ENCODE data around the gene TMPRSS13. TPM values are rescaled to one million over a fixed set of nuclear protein-coding genes. Genes with fewer than 3 reads are reported as not detected.
A peak's percentile ranks its signal among the peaks of the same experiment; 100 is the strongest.
"Not testable (repeated sequence)": the region's sequence is repeated elsewhere in the genome, so short reads cannot be mapped to it uniquely, and the experiment has no call there.

The TMPRSS13 gene
- total RNA-seq, 5 donors from 2014 or later (not counting 1 experiment from before 2014, with no cell fraction given) = 2.1 to 4.7 (median 3.7) TPM

- Histone ChIP-seq H3K9me3 (peaks cover 2% of the 10 kb centered on the region), H3K4me3 (ENCODE audit: control insufficient read depth in 1 of 2, extremely low read depth in 1 of 2, low read length in 1 of 2) (peak overlapping the region in 1 of 2 donors; percentile 39), H3K27ac (ENCODE audit: low read length) (peak overlapping the region; percentile 85), H3K4me1 (ENCODE audit: control insufficient read depth in 1 of 2, extremely low read depth in 1 of 2, insufficient read depth in 2 of 2, low read length in 2 of 2) (peaks cover 61 to 70% of the 10 kb centered on the region in 2 experiments), H3K27me3 (replicated peaks in 1 of 2; ENCODE audit: control insufficient read depth in 2 of 2, extremely low read depth in 1 of 2, insufficient read depth in 2 of 2, low read length in 1 of 2) (no peaks in the 10 kb centered on the region), H3K36me3 (ENCODE audit: control insufficient read depth in 2 of 2, extremely low read depth in 1 of 2, insufficient read depth in 1 of 2, low read length in 1 of 2) (no peaks in the 10 kb centered on the region)
- Mint-ChIP-seq H3K36me3 (peaks cover 19% of the 10 kb centered on the region), H3K27ac (peak overlapping the region; percentile 88 to 98), H3K4me1 (peaks cover 83 to 95% (median 90%) of the 10 kb centered on the region in 3 donors), H3K4me3 (peak overlapping the region; percentile 59 to 78 (median 77)), H3K9me3 (peaks cover 0 to 13% (median 2%) of the 10 kb centered on the region in 3 donors), H3K27me3 (no peaks in the 10 kb centered on the region)
- POLR2A ChIA-PET = interaction anchor here in 1 of 2 donors (0.6 to 1.6 kb wide), 3 partner anchors 23 to 723 kb away, joined by 4 to 10 read pairs (median 6); partner anchors contain the start of gene IL10RA
- CTCF ChIA-PET = interaction anchor here (0.6 to 8.2 kb wide), 11 partner anchors 10 to 1253 kb away, joined by 3 to 138 read pairs (median 3); partner anchors contain the start of genes CBL (in 1 of the 2) and IL10RA (in 1 of the 2)
- peak in 17 of 35 experiments; percentile 19 to 72 (median 36) for DNase-seq
- 73% methylated on average over 2 of the region's 3 CpGs for WGBS (ENCODE audit: insufficient coverage)
- peak; percentile 26 to 50 (median 40) for ATAC-seq (replicated peaks in 1 of 4)
Measured at GRCh38 chr11:117953024-117953671, 23.9 kb upstream of the TMPRSS13 start.

- DNase-seq (peak in 33 of 35 experiments; percentile 13 to 74 (median 41)), ATAC-seq (replicated peaks in 1 of 4) (peak; percentile 71 to 75 (median 74))
- Histone ChIP-seq H3K9me3 (no peaks in the 10 kb centered on the region), H3K4me3 (ENCODE audit: control insufficient read depth in 1 of 2, extremely low read depth in 1 of 2, low read length in 1 of 2) (peak overlapping the region; percentile 35 to 54), H3K36me3 (ENCODE audit: control insufficient read depth in 2 of 2, extremely low read depth in 1 of 2, insufficient read depth in 1 of 2, low read length in 1 of 2) (no peaks in the 10 kb centered on the region), H3K27ac (ENCODE audit: low read length) (peak overlapping the region; percentile 85), H3K27me3 (replicated peaks in 1 of 2; ENCODE audit: control insufficient read depth in 2 of 2, extremely low read depth in 1 of 2, insufficient read depth in 2 of 2, low read length in 1 of 2) (no peaks in the 10 kb centered on the region), H3K4me1 (ENCODE audit: control insufficient read depth in 1 of 2, extremely low read depth in 1 of 2, insufficient read depth in 2 of 2, low read length in 2 of 2) (peaks cover 71 to 86% of the 10 kb centered on the region in 2 experiments)
- ChIA-PET POLR2A (interaction anchor here (0.6 to 1.8 kb wide), 8 partner anchors 9 to 136 kb away, joined by 3 to 16 read pairs (median 3); partner anchors contain the start of gene IL10RA (in 2 of the 2)), CTCF (interaction anchor here (1.0 to 8.2 kb wide), 11 partner anchors 9 to 136 kb away, joined by 3 to 138 read pairs (median 6); partner anchors contain the start of gene IL10RA (in 1 of the 2))
- Mint-ChIP-seq H3K27me3 (no peaks in the 10 kb centered on the region), H3K4me3 (peak overlapping the region; percentile 74 to 78 (median 77)), H3K9me3 (no peaks in the 10 kb centered on the region), H3K4me1 (peaks cover 83 to 95% (median 92%) of the 10 kb centered on the region in 3 donors), H3K27ac (peak overlapping the region; percentile 88 to 98), H3K36me3 (peaks cover 4% of the 10 kb centered on the region)
- 10% methylated on average over 11 of the region's 15 CpGs for WGBS (ENCODE audit: insufficient coverage)
Measured at GRCh38 chr11:117950993-117951961, 22.1 kb upstream of the TMPRSS13 start.

DNA sequence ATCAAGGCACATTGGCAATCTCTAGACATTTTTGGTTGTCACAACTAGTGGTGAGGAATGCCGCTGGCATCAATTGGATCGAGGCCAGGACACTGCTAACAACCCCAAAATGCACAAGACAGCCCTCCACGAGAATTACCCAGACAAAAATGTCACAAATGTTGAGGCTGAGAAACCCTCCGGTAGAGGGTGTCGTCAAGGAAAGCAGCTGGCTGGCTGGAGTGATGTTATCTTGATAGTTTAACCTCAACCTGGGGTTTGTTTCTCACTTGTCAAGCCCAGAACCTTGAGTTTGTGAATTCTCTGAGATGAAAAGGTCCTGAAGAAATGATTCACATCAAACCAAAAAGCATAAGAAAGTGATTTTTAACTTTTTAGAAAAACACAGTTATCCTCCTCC, 21.1 kb upstream of the TMPRSS13 start:
- H3K27ac ChIP-seq (ENCODE audit: low read length) = peak overlapping the region; percentile 85
- no peaks in the 10 kb centered on the region for H3K36me3 Mint-ChIP-seq
- ChIA-PET POLR2A (interaction anchor here (1.1 to 1.8 kb wide), 3 partner anchors 37 to 135 kb away, joined by 3 to 16 read pairs (median 3); partner anchors contain the start of gene IL10RA (in 1 of the 2)), CTCF (interaction anchor here (1.2 to 8.2 kb wide), 9 partner anchors 10 to 133 kb away, joined by 4 to 138 read pairs (median 6); partner anchors contain the start of gene IL10RA (in 1 of the 2))
- ATAC-seq (replicated peaks in 1 of 4) (peak; percentile 43 to 63 (median 52)), DNase-seq (peak; percentile 46 to 86 (median 67))
- WGBS (ENCODE audit: insufficient coverage) = no CpG with 5 or more reads among the region's 5 CpGs
- H3K27me3 ChIP-seq (replicated peaks in 1 of 2; ENCODE audit: control insufficient read depth in 2 of 2, extremely low read depth in 1 of 2, insufficient read depth in 2 of 2, low read length in 1 of 2) = no peaks in the 10 kb centered on the region
- peaks cover 83 to 96% (median 85%) of the 10 kb centered on the region in 3 donors for H3K4me1 Mint-ChIP-seq
- H3K27ac Mint-ChIP-seq = peak overlapping the region; percentile 88 to 98
- H3K4me1 ChIP-seq (ENCODE audit: control insufficient read depth in 1 of 2, extremely low read depth in 1 of 2, insufficient read depth in 2 of 2, low read length in 2 of 2) = peaks cover 71 to 82% of the 10 kb centered on the region in 2 experiments
- H3K4me3 Mint-ChIP-seq = peak overlapping the region; percentile 74 to 78 (median 77)
- H3K9me3 ChIP-seq = no peaks in the 10 kb centered on the region
- H3K36me3 ChIP-seq (ENCODE audit: control insufficient read depth in 2 of 2, extremely low read depth in 1 of 2, insufficient read depth in 1 of 2, low read length in 1 of 2) = no peaks in the 10 kb centered on the region
- peak overlapping the region; percentile 35 to 36 for H3K4me3 ChIP-seq (ENCODE audit: control insufficient read depth in 1 of 2, extremely low read depth in 1 of 2, low read length in 1 of 2)
- no peaks in the 10 kb centered on the region for H3K27me3 Mint-ChIP-seq
- H3K9me3 Mint-ChIP-seq = no peaks in the 10 kb centered on the region

GRCh38 chr11:117949062-117949461, 19.9 kb upstream of the TMPRSS13 start:
- H3K4me3 ChIP-seq (ENCODE audit: control insufficient read depth in 1 of 2, extremely low read depth in 1 of 2, low read length in 1 of 2) = no peak overlapping the region
- CTCF ChIA-PET = interaction anchor here in 1 of 2 donors (1.0 to 8.2 kb wide), 3 partner anchors 50 to 134 kb away, joined by 3 to 138 read pairs (median 6); no protein-coding TSS in a partner anchor
- peak overlapping the region; percentile 88 to 98 for H3K27ac Mint-ChIP-seq
- no peaks in the 10 kb centered on the region for H3K27me3 ChIP-seq (replicated peaks in 1 of 2; ENCODE audit: control insufficient read depth in 2 of 2, extremely low read depth in 1 of 2, insufficient read depth in 2 of 2, low read length in 1 of 2)
- WGBS (ENCODE audit: insufficient coverage) = 42% methylated on average over 2 of the region's 6 CpGs
- H3K4me1 Mint-ChIP-seq = peaks cover 83 to 97% (median 84%) of the 10 kb centered on the region in 3 donors
- peak overlapping the region; percentile 85 for H3K27ac ChIP-seq (ENCODE audit: low read length)
- no peaks in the 10 kb centered on the region for H3K9me3 ChIP-seq
- H3K9me3 Mint-ChIP-seq = no peaks in the 10 kb centered on the region
- POLR2A ChIA-PET = interaction anchor here in 1 of 2 donors (0.6 kb wide), 2 partner anchors 18 to 104 kb away, joined by 3 read pairs; no protein-coding TSS in a partner anchor
- peak overlapping the region; percentile 4 to 77 (median 13) for H3K4me3 Mint-ChIP-seq
- DNase-seq (no peak), ATAC-seq (replicated peaks in 1 of 4) (no peak)
- H3K4me1 ChIP-seq (ENCODE audit: control insufficient read depth in 1 of 2, extremely low read depth in 1 of 2, insufficient read depth in 2 of 2, low read length in 2 of 2) = peaks cover 63 to 78% of the 10 kb centered on the region in 2 experiments
- H3K36me3 Mint-ChIP-seq = no peaks in the 10 kb centered on the region
- H3K27me3 Mint-ChIP-seq = no peaks in the 10 kb centered on the region
- H3K36me3 ChIP-seq (ENCODE audit: control insufficient read depth in 2 of 2, extremely low read depth in 1 of 2, insufficient read depth in 1 of 2, low read length in 1 of 2) = no peaks in the 10 kb centered on the region

DNA sequence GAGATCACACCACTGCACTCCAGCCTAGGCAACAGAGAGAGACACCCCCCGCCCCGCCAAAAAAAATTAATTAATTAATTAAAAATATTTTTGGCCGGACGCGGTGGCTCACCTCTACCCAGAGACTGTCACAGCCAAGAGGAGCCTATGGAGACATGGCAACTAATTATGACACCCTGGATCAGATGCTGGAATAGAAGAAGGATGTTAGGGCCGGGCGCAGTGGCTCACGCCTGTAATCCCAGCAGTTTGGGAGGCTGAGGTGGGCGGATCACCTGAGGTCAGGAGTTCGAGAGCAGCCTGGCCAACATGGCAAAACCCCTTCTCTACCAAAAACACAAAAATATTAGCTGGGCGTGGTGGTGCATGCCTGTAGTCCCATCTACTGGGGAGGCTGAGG, 19.3 kb upstream of the TMPRSS13 start:
- DNase-seq; H3K36me3 ChIP-seq (ENCODE audit: control insufficient read depth in 2 of 2, extremely low read depth in 1 of 2, insufficient read depth in 1 of 2, low read length in 1 of 2); H3K27me3 ChIP-seq (replicated peaks in 1 of 2; ENCODE audit: control insufficient read depth in 2 of 2, extremely low read depth in 1 of 2, insufficient read depth in 2 of 2, low read length in 1 of 2); H3K27me3 Mint-ChIP-seq; H3K9me3 Mint-ChIP-seq; H3K36me3 Mint-ChIP-seq; H3K9me3 ChIP-seq; H3K4me3 ChIP-seq (ENCODE audit: control insufficient read depth in 1 of 2, extremely low read depth in 1 of 2, low read length in 1 of 2); ATAC-seq (replicated peaks in 1 of 4): not testable (repeated sequence)
- no CpG with 5 or more reads among the region's 11 CpGs for WGBS (ENCODE audit: insufficient coverage)
- peak overlapping the region; percentile 19 for H3K27ac ChIP-seq (ENCODE audit: low read length)
- H3K4me1 ChIP-seq (ENCODE audit: control insufficient read depth in 1 of 2, extremely low read depth in 1 of 2, insufficient read depth in 2 of 2, low read length in 2 of 2) = peaks cover 58 to 72% of the 10 kb centered on the region in 2 experiments
- ChIA-PET CTCF (interaction anchor here in 1 of 2 donors (0.7 to 8.2 kb wide), 5 partner anchors 9 to 126 kb away, joined by 3 to 138 read pairs (median 3); no protein-coding TSS in a partner anchor), POLR2A (interaction anchor here (0.6 to 0.7 kb wide), 3 partner anchors 41 to 263 kb away, joined by 3 to 4 read pairs (median 3); no protein-coding TSS in a partner anchor)
- peak overlapping the region in 1 of 3 donors; percentile 77 for H3K4me3 Mint-ChIP-seq
- peaks cover 77 to 93% (median 78%) of the 10 kb centered on the region in 3 donors for H3K4me1 Mint-ChIP-seq
- peak overlapping the region; percentile 88 to 98 for H3K27ac Mint-ChIP-seq
